DMS153 treated with DMSO at 0.1 percent for 48 hours (cell line): ENCODE data around the gene ATP13A3.
A peak's percentile ranks its signal among the peaks of the same experiment; 100 is the strongest.
"Not testable (repeated sequence)": the region's sequence is repeated elsewhere in the genome, so short reads cannot be mapped to it uniquely, and the experiment has no call there.

Source experiments
- DNase-seq: peaks from one replicate; lab custom pipeline; 2025; ENCODE audit not compliant: unreplicated experiment; lab: John Stamatoyannopoulos, UW

ATP13A3 gene

GRCh38 chr3:194500198-194500597 lies 13.4 kb upstream of the ATP13A3 start:
- DNase-seq, result no peak

GRCh38 chr3:194499516-194499915 lies 12.7 kb upstream of the ATP13A3 start:
- DNase-seq, result not testable (repeated sequence)

GRCh38 chr3:194497799-194498575 lies 11.2 kb upstream of the ATP13A3 start:
- DNase-seq, result no peak

- no peak for DNase-seq
Observed at GRCh38 chr3:194496217-194496919, 9.6 kb upstream of the ATP13A3 start.

GRCh38 chr3:194494951-194495374 lies 8.2 kb upstream of the ATP13A3 start:
- no peak for DNase-seq

- DNase-seq, result not testable (repeated sequence)
Observed at GRCh38 chr3:194493995-194494927, 7.5 kb upstream of the ATP13A3 start.

GRCh38 chr3:194492001-194492400 lies 5.2 kb upstream of the ATP13A3 start:
- DNase-seq, result no peak

GRCh38 chr3:194489736-194490612 lies 3.2 kb upstream of the ATP13A3 start:
- no peak for DNase-seq

- DNase-seq, result no peak
Observed at GRCh38 chr3:194488055-194488742, 1.4 kb upstream of the ATP13A3 start.

- peak; percentile 10 for DNase-seq
Observed at GRCh38 chr3:194487289-194488054, 670 bp upstream of the ATP13A3 start.

- DNase-seq, result no peak
Observed at GRCh38 chr3:194485881-194486539, 792 bp downstream of the ATP13A3 start.

GRCh38 chr3:194485468-194485880 lies 1.3 kb downstream of the ATP13A3 start:
- DNase-seq, result no peak

- no peak for DNase-seq
Observed at GRCh38 chr3:194484614-194485013, 2.2 kb downstream of the ATP13A3 start.

- DNase-seq, result no peak
Observed at GRCh38 chr3:194483850-194484249, 3.0 kb downstream of the ATP13A3 start.

GRCh38 chr3:194482830-194483229 lies 4.0 kb downstream of the ATP13A3 start:
- not testable (repeated sequence) for DNase-seq

- DNase-seq, result no peak
Observed at GRCh38 chr3:194482196-194482593, 4.6 kb downstream of the ATP13A3 start.

- no peak for DNase-seq
Observed at GRCh38 chr3:194481525-194482195, 5.1 kb downstream of the ATP13A3 start.

- DNase-seq, result no peak
Observed at GRCh38 chr3:194481103-194481502, 5.7 kb downstream of the ATP13A3 start.
